T-helper 1 cell treated with Interleukin-12 subunit alpha and Interleukin-12 subunit beta and Interleukin-4 antibody, amounts not matched to agents 30 ng/mL and 1 ng/mL, for 36 hours (primary cell): ENCODE measurements around the gene WDR70. TPM values are rescaled to one million over a fixed set of nuclear protein-coding genes. Genes with fewer than 3 reads are reported as not detected.
"Not testable (repeated sequence)": the region's sequence is repeated elsewhere in the genome, so short reads cannot be mapped to it uniquely, and the experiment has no call there.

Source experiments
- intact Hi-C: fragments of 100-400 bp; cut with micrococcal nuclease; formaldehyde crosslinking; loops from one replicate; pipeline ENCODE4 v1.15.1; 2024
- total RNA-seq: library from RNA; stranded (reverse); gene quantifications from 2 replicates; pipeline ENCODE4 v1.2.3, GENCODE V29; 2022

WDR70 gene
- total RNA-seq, 1 donor from 2014 or later: 36.2 TPM

- intact Hi-C loops: no loop called here
Observed at GRCh38 chr5:37740331-37741066, 361.4 kb downstream of the WDR70 start.

GRCh38 chr5:37742111-37742510 lies 363.0 kb downstream of the WDR70 start:
- intact Hi-C loops: no loop called here

DNA sequence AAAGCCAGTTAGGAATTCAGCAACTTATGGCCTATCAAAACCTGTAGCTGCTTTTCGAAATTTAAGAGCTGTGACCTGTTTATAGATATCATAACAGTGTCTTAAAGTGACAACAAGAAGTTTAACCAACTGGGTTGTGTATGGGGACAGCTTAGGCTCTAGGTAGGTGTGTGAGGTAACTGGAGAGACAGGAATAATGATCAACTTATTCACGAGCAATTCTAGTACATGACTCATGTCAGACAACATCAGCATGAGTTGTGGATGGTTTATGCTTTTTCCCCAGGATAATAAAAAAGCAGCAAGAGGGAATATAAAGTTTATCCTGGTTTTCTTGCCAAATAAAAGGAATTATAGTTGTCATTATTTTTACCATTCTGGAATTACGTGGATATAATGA lies 372.1 kb downstream of the WDR70 start:
- intact Hi-C loops: no loop called here

DNA sequence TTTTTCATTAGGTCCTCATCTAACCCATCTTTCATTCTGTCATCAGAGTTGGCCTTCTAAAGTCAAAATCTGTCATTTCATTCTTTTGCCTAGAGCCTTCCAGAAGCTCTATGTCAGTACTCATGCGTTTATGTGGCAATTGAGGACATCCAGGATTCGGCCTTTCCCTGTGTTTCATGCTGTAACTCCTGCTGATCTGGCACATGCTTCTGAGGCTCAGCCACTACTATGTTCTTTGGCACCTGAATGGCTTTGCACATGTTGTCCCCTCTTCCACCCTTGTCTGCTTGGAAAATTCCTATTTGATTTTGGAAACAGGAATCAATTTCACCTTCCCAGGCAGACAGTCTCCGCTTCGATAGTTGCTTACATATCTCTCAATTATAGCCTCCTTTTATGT lies 375.9 kb downstream of the WDR70 start:
- intact Hi-C loops: no loop called here

DNA sequence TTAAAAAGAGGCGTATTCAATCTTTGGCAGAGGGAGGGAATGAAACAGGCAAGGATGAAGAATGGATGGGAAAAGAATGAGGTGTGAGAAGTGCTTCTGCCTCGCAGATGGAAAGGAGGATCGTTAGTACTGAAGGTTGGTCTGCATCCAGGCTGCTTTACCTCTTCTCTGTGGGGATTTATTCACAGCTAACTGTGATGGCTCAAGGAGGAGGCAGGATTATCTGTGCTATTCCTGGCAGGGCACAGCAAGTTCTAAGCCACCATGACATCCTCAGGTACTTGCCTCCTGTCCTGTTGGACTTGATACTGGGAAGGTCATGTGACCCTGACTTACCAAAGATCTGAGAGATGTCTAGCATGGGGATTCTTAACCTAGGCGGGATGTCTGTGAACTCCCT lies 376.5 kb downstream of the WDR70 start:
- intact Hi-C loops: no loop called here

DNA sequence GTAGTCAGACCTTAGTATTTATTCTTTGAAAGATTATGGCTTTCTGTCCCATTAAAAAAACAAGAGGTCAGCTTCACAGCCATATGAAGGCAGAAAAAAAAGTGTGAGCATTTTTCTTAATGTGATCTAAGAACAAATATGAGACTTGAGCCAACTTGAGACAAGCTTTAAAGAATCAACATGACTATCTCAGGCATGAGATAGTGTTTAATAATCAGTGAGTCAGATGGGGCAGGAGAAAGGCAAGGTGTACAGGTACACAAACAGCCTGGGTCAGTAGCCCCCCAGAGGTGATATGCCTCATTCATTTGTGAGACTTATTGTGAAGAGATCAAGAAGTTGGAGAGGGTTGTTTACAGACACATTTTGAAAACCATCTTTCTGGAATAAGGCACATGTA lies 377.1 kb downstream of the WDR70 start:
- intact Hi-C loops: no loop called here

DNA sequence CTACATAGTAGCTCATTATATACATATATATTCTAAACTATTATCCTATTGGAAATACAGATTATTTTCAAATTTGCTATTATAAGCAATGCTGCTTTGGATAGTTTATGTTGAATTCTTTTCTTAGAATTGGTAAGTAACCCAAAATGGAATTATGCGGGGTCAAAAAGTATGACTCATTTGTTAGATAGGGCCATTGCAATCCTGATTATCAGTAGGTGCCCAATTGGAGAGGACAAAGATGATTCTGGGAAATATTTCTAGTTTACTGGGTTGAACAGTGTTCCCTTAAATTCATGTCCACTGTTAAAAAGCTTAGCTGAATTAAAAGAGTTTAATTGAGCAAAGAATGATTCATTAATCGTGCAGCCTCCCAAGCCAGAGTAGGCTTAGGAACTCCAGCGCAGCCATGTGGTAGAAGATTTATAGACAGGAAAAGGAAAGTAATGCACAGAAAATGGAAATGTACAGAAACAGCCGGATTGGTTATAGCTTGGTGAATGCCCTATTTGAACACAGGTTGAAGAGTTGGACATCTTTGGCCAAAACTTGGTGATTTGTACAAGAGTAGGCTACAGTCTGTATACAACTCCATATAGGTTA lies 379.0 kb downstream of the WDR70 start:
- intact Hi-C loops: no loop called here

GRCh38 chr5:37767251-37767650 lies 388.1 kb downstream of the WDR70 start:
- intact Hi-C loops: no loop called here

DNA sequence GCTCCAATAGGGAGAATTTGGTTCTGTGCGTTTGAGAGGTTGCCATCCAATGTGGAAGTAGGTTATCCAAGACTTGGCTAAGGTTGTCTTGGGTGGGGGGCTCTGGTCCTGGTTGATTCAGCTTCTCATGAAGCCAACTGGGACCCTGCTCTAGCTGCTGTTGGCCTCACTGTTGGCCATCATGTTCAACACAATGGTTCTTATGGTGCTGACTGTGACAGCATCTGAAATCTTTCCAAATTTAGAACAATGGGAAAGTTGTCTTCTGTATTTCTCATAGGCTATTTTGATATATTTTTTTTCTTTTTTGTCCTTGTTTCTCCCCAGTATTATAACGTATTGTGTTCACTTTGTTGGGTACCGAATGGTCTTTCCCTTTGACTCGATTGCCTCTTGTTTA lies 388.8 kb downstream of the WDR70 start:
- intact Hi-C loops: no loop called here

- intact Hi-C loops: no loop called here
Observed at GRCh38 chr5:37768371-37768770, 389.3 kb downstream of the WDR70 start.

DNA sequence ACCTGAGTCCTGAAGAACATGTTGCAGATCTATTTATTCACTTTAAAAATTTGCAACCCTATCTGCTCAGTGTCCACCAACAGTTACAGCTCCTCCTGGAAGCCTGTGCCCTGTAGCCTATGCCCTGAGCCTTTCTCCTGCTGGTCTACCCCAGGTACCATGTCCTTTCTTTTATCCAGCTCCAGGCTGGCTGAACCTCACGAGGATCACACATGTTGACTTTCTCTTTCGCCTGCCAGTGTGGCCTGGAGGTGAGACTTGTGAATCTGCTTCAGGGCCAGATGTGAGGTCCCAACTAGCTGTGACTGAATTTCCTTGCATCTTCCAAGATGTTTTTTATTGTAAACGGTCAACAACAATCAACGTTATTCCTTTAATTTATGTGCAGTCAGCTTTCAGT lies 390.0 kb downstream of the WDR70 start:
- intact Hi-C loops: no loop called here

DNA sequence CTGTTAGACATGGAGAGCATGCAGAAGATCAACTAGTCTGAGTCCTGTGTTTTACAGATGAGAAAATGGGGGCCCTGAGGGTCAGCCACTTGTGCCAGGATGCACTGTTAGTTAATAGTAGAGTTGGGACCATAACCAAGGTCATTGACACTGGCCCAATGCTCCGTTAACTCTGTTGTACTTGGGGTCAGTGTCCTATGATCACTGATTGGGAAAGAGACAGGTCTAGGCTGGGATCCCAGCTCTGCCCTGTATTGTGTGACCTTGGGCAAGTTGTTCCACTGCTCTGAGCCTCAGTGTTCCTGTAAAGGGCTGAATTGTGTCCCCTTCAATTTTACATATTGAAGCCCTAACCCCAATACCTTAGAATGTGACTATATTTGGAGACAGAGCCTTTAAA lies 390.7 kb downstream of the WDR70 start:
- intact Hi-C loops: no loop called here

DNA sequence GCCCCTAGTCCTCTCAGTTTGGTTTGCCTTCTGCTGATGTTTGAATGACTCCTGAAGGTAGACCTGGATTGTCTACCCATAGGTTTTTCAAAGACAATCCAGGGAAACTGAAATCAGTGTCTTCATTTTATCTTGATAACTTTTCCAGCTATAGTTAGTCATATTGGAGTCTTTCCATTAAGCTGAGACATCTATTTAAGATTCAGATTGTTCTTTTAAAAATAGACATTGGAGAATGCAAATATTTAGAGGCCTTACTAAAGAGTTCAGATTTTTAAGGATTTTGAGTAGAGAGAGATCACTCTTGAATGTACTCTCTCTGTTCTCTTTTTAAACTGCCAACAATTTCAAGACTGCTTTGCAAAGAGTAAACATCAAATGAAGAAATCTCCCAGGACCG lies 391.7 kb downstream of the WDR70 start:
- intact Hi-C loops: no loop called here

GRCh38 chr5:37771203-37771611 lies 392.1 kb downstream of the WDR70 start:
- intact Hi-C loops: no loop called here

GRCh38 chr5:37771731-37772130 lies 392.6 kb downstream of the WDR70 start:
- intact Hi-C loops: no loop called here

DNA sequence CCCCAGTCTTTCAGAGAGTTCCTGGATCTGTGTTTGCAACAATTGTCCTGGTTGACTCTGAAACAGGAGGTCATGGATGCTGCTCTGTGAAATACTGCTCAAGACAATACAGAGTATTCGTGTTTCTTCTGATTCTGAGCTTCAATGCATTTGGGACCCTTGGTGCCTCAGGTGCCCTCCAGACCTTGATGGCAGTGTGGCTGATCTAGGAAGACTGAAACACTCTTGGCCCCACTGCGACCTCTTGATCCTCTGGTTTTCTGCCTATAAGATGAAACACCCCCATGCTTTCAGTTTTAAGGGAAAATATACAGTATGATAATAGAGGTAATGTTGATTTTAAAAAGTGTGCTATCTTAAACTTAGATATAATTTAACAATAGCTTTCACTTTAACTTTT lies 393.1 kb downstream of the WDR70 start:
- intact Hi-C loops: no loop called here

DNA sequence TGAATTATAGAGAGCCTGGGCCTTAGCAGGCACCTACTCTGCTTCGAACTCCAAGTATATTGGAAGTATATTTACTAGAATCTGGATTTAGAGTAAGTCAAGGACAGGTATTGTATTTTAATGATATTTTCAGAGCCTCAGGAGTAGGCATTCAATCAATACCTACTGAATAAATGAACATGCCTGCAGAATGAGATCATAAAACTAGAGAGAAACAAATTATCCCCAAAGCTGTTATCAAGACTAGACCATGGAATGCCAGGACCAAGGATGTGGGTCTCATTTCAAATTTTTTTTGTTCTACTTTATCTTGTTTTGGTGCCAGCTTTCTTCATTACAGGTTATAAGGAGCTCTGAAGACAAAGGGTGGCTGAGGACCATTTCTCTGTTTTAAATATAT lies 394.7 kb downstream of the WDR70 start:
- intact Hi-C loops: no loop called here

GRCh38 chr5:37774912-37775483 lies 395.9 kb downstream of the WDR70 start:
- intact Hi-C loops: no loop called here

GRCh38 chr5:37776826-37777225 lies 397.7 kb downstream of the WDR70 start:
- intact Hi-C loops: no loop called here

DNA sequence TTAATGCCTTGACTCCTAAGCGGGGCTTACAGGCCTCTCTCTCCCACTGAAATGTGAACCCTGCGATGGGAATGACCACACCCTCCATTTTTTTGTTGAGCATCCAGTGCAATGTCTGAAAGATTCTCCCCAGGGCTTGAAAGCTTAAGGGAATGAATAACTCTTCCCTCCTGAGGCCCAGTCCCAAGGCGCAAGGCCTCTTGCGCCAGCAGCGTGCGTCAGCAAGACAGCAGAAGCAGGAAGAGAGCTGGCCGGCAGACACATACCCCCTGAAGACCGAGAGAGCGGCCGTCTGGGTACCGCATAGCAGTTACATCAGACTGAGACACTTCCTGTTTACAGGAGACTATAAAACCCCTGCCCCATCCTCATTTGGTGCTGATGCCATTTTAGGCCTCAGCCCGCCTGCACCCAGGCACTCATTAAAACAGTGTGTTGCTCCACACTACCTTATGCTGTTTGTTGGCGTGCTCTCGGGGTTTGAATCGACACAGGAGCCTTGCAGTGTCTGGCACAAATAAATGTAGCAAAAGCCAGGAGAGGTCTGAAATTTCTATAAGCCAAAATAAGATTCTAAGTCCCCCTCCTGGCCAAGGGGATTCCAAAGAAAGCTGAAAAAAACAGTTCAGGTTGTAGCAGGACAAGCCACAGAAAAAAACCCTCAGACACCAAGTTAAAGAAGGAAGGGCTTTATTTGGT lies 398.5 kb downstream of the WDR70 start:
- intact Hi-C loops: no loop called here

- intact Hi-C loops: not testable (repeated sequence)
Observed at GRCh38 chr5:37781409-37781808, 402.3 kb downstream of the WDR70 start.

DNA sequence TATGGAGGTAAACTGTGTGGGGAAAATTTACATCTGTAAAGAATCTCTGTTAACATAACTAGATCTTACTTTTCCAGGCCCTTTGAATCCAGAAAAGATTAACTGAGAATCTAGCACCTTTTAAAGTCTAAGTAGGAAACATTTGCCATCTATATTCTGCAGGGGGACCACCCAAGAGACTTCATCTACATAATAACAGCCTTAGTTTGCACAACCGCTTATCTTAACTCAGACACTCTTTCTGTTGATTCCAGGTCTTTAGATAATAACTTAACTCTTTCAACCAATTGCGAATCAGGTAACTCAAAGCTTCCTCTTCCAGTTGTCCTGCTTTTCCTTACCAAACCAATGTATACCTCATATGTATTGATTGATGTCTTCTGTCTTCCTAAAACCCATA lies 407.3 kb downstream of the WDR70 start:
- intact Hi-C loops: no loop called here
